ENCODE results near the gene KATNA1.

Gene KATNA1

DNA sequence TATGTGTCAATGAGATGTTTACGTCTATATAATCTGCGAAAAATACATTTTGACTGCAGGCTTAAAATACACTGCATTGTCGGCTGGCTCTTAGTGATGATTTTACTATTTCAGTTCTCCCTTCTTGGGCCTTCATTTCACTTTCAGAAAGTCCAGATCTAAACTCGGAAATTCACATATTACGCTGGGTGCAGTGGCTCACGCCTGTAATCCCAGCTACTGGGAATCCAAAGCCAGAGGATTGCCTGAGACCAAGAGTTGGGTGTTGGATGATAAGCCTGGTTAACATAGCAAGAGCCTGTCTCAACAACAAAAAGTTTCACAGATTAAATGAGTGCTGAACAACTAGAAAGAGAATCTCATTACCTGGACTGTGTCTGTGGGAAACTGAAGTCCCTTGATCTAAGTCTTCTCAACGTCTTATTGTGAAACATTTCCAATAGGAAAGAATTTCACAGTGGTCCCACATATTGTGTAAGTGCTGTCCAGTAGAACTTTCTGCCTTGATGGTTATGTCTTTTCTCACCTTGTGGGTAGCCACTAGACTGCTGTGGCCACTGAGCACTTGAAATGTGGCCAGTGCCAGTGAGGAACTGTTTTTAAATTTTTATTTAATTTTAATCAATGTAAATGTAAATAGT, 80.4 kb downstream of the KATNA1 start:
- no peak overlapping the region for H3K4me3 ChIP-seq (ENCODE audit: low read depth, low read length)
- TF ChIP-seq, protein P1, sequence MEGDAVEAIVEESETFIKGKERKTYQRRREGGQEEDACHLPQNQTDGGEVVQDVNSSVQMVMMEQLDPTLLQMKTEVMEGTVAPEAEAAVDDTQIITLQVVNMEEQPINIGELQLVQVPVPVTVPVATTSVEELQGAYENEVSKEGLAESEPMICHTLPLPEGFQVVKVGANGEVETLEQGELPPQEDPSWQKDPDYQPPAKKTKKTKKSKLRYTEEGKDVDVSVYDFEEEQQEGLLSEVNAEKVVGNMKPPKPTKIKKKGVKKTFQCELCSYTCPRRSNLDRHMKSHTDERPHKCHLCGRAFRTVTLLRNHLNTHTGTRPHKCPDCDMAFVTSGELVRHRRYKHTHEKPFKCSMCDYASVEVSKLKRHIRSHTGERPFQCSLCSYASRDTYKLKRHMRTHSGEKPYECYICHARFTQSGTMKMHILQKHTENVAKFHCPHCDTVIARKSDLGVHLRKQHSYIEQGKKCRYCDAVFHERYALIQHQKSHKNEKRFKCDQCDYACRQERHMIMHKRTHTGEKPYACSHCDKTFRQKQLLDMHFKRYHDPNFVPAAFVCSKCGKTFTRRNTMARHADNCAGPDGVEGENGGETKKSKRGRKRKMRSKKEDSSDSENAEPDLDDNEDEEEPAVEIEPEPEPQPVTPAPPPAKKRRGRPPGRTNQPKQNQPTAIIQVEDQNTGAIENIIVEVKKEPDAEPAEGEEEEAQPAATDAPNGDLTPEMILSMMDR (IDR thresholded peaks at IDR 0.05; ENCODE audit: low read depth, low read length): no peak

DNA sequence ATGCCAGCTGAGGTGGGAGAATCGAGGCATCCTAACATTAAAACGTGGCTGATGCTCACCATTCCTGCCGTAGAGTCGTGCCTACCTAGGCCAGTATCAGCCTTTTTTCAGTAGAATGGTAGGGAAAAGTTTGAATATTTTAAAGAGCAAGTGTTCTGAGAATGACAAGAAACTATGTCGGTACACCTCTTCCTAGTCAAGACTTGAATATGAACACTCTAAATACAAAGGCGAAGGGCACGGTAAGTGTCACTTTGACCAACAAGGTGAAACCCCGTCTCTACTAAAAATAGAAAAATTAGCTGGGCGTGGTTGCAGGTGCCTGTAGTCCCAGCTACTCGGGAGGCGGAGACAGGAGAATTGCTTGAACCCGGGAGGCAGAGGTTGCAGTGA, 81.3 kb downstream of the KATNA1 start:
- H3K4me3 ChIP-seq (ENCODE audit: low read depth, low read length): peak overlapping the region; percentile 86
- TF ChIP-seq, protein P1 (IDR thresholded peaks at IDR 0.05; ENCODE audit: low read depth, low read length): no peak

DNA sequence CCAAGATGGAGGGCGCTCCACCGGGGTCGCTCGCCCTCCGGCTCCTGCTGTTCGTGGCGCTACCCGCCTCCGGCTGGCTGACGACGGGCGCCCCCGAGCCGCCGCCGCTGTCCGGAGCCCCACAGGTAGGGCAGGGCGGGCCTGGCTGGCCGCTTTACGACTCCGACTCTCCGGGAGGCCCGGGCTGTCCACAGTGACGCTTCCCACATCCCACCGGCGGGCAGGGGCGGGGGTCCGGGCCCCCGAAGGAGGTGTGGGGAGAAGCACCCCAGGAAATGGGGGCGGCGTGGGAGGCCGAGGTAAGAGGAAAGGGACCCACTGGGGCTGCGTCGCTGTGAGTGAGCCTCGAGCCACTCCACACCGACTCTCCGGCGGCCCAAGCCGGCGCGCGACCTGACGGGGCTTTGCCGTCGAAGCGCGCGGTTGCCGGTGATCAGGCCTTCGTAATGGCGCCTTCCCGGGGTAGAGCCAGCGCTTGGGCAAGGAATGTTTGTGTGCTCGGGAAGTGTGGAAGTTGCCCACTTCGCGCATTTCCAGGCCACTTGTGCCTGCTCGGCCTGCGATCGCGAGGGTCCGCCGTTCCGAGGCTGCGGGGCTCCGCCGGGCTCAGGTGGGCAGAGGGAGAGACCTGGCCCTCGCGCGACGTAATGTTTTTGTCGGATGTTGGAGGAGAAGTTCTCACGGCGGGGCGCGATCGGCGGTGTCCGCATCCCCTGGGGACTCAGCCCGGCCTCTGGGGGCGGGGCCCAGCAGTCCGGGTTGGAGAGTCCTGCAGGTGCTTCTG, 81.9 kb downstream of the KATNA1 start:
- peak overlapping the region; percentile 86 for H3K4me3 ChIP-seq (ENCODE audit: low read depth, low read length)
- TF ChIP-seq, protein P1 (IDR thresholded peaks at IDR 0.05; ENCODE audit: low read depth, low read length): no peak

DNA sequence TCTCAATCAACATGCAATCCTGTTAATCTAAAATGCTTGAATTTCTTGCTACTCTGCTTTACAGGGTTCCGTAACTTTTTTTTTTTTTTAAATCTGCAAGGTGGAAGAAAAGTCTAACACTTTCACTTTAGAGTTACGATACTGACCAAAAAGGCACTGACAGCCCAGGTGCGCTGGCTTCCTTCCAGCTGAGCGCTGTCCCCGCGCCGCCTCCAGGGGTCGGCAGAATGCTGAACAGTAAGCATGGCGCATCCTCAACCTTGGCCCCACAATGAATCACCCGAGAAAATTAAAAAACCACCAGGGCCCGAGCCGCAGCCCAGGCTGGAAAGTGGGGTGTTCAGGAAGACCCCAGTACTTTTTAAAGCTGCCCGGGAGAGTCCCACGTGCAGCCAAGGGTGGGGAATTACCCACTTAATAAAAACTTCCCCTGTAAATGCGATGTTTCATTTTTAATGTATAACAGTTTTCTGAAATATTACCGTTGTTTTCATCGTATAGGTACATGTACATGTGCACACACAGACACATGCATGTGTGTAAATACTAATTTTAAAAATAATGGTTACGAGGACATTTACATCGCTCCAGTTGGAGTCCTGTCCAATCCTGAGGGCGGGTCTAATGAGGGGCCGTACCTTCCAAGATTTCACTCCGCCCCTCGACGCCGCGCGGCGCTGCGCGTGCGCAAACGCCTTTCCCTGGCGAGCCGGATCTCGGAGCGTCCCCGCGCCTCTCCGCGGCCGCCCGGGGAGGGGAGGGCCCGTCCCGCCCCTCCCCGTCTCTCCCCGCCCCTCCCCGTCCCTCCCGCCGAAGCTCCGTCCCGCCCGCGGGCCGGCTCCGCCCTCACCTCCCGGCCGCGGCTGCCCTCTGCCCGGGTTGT, 82.7 kb downstream of the KATNA1 start, which contains the start of gene GINM1:
TSS of gene GINM1 (plus strand) at position 849 of the 883 bp plus-strand sequence. CDS start 40 bp downstream, outside the sequence.
- H3K4me3 ChIP-seq (ENCODE audit: low read depth, low read length): peak within 1 kb of the TSS; percentile 86
- TF ChIP-seq, protein P1 (IDR thresholded peaks at IDR 0.05; ENCODE audit: low read depth, low read length): peak; percentile 67

DNA sequence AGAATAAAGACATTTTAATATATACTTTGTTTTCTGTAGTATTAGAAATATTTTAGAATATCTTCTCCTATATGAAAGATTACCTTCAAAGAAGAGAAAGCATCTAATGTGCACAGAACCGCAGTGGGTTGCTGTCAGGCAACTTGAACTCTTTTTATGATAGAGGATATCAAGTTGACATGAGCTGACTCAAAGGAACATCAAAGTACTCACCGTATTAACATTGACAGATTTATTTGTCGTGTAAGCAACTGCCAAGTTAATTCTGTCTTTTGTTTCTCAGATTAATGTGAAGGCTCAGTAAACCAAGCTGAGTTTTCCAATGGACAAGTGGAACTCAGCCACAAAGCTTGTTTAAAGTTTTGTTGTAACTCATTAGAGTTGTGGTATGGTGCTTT, 84.6 kb downstream of the KATNA1 start:
- TF ChIP-seq, protein P1 (IDR thresholded peaks at IDR 0.05; ENCODE audit: low read depth, low read length): no peak
- H3K4me3 ChIP-seq (ENCODE audit: low read depth, low read length): no peak overlapping the region

DNA sequence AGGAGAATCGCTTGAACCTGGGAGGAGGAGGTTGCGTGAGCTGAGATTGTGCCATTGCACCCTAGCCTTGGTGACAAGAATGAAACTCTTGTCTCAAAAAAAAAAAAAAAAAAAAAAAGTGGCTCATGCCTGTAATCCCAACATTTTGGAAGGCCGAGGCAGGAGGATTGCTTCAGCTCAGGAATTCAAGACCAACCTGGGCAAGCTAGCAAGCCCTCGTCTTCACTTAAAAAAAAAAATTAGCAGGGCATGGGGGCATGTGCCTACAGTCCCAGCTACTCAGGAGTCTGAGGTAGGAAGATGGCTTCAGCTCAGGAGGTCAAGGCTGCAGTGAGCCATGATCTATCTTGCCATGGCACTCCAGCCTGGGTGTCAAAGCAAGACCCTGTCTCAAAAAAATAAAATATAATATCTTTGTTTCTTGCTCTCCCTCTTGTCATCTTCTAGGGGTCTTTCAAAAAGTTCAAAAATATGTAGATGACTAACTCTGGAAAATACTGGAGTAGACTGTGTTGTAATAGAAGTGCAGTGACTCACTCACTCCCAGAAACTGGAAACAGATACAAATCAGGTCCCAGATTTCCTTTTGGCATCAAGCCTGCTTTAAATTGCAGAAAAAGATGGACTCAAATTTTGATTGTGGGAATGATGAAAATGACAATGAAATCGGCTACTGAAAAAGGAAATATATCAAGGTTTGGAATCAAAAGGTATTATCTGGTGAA, 85.1 kb downstream of the KATNA1 start:
- TF ChIP-seq, protein P1 (IDR thresholded peaks at IDR 0.05; ENCODE audit: low read depth, low read length): no peak
- no peak overlapping the region for H3K4me3 ChIP-seq (ENCODE audit: low read depth, low read length)

Data from WI38 (cell line).